CD4-positive, CD25-positive, alpha-beta regulatory T cell (primary cell): ENCODE data around the gene ACSL5. TPM values are rescaled to one million over a fixed set of nuclear protein-coding genes. Genes with fewer than 3 reads are reported as not detected.

Experiments
- ATAC-seq, 2 donors: fragments of 150-1000 bp; cut with Tn5 transposase; one replicate each; pipeline ENCODE4 v1.10.0; 2021; ENCODE audit warnings: low read depth in 2 of 2, moderate number of reproducible peaks in 2 of 2, moderate library complexity in 1 of 2
- DNase-seq, 3 donors: peaks; one replicate each; pipeline versions ENCODE4 v3.0.0 to v3.0.0-alpha.2; 2012 to 2022; ENCODE audit warnings: mixed read lengths in 1 of 3
- H3K27ac ChIP-seq: one replicate; pipeline ENCODE4 v1.7.0; 2013; ENCODE audit warnings: mild to moderate bottlenecking, low read length; ENCODE audit not compliant: insufficient read depth, poor library complexity, severe bottlenecking
- H3K27me3 ChIP-seq: one replicate; pipeline ENCODE4 v1.7.0; 2013; ENCODE audit warnings: low read length; ENCODE audit not compliant: control insufficient read depth, insufficient read depth
- H3K36me3 ChIP-seq: one replicate; pipeline ENCODE4 v1.7.0; 2013; ENCODE audit warnings: mild to moderate bottlenecking, low read length, moderate library complexity; ENCODE audit not compliant: control insufficient read depth, insufficient read depth
- H3K4me1 ChIP-seq: 2 replicates; pipeline ENCODE4 v1.7.0; 2013; ENCODE audit warnings: mild to moderate bottlenecking, low read length; ENCODE audit not compliant: insufficient read depth, control insufficient read depth, poor library complexity, severe bottlenecking
- H3K4me3 ChIP-seq: one replicate; pipeline ENCODE4 v1.7.0; 2013; ENCODE audit warnings: low read depth, mild to moderate bottlenecking, low read length, moderate library complexity
- H3K9me3 ChIP-seq, 2 experiments: 1 replicate in 1 of 2; 2 replicates in 1 of 2; pipeline ENCODE4 v1.7.0; 2013; ENCODE audit warnings: low read length in 2 of 2, mild to moderate bottlenecking in 1 of 2, moderate library complexity in 1 of 2; ENCODE audit not compliant: control insufficient read depth in 2 of 2
- H3K27ac Mint-ChIP-seq, 3 donors: one replicate each; pipeline ENCODE4 v1.8.0; 2020 to 2022; ENCODE audit warnings: mild to moderate bottlenecking in 3 of 3, mixed read lengths in 3 of 3, moderate library complexity in 2 of 3
- H3K27me3 Mint-ChIP-seq: one replicate; pipeline ENCODE4 v1.8.0; 2022; ENCODE audit warnings: mild to moderate bottlenecking, mixed read lengths
- H3K36me3 Mint-ChIP-seq: one replicate; pipeline ENCODE4 v1.8.0; 2020; ENCODE audit warnings: mixed read lengths
- H3K4me1 Mint-ChIP-seq, 4 donors: one replicate each; pipeline ENCODE4 v1.8.0; 2020 to 2022; ENCODE audit warnings: mixed read lengths in 4 of 4, mild to moderate bottlenecking in 1 of 4
- H3K4me3 Mint-ChIP-seq, 4 donors: one replicate each; pipeline ENCODE4 v1.8.0; 2020 to 2022; ENCODE audit warnings: mild to moderate bottlenecking in 4 of 4, mixed read lengths in 4 of 4, moderate library complexity in 3 of 4
- H3K9me3 Mint-ChIP-seq, 7 donors: one replicate each; pipeline ENCODE4 v1.8.0; 2020 to 2022; ENCODE audit warnings: mixed read lengths in 7 of 7, mild to moderate bottlenecking in 3 of 7, moderate library complexity in 2 of 7
- polyA plus RNA-seq, 4 donors: library from polyadenylated mRNA; unstranded; fragments of 300-500 nt; fragmentation: Illumina TruSeq; gene quantifications; one replicate each; pipeline ENCODE4 v1.2.3, GENCODE V29; 2021
- total RNA-seq: library from RNA; stranded (reverse); gene quantifications from one replicate; pipeline ENCODE4 v1.2.3, GENCODE V29; 2022

Gene ACSL5
- total and polyA plus RNA-seq, 5 donors from 2014 or later = 63.7 to 94.4 (median 77.4) TPM

DNA sequence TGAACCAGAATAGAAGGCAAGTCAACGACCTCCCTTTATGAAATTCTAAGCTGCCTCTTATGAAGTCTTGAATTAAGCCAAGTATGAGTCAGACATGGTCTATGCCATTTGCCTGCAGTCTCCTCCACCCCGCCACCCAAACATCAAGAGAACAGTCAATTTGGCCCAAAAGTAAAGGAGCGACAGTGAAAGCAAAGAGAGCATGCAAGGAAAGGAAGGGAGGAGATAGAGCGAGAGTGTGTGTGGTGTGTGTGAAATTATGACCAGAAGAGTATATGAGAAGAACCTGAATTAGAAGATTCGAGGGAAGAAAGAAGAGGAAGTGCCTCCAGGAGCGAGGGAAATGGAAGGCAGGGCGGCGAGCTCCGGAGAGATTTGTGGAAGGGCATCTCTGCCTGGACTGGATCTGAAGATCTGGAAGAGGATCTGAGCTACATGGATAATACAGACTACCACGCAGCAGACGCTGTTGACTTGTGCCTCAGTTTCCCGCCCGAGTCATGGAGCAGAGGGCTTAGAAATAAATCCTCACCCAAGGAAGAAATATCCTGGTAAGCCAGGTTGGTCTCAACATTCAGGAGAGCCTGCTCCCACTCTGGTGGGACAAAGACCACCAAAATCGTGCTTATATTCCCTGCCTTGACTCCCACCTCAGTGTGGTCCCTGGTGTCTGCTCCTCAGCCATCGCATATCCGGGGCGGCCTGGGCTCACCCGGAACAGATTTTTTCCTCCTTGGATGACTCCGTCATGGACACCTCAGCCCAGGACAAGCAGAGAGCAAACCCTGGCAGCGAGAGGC lies 72.3 kb downstream of the ACSL5 start:
- peaks cover 26 to 79% (median 58%) of the 10 kb centered on the region in 4 donors for H3K4me1 Mint-ChIP-seq
- no peaks in the 10 kb centered on the region for H3K27me3 ChIP-seq
- H3K36me3 ChIP-seq = peaks cover 25% of the 10 kb centered on the region
- H3K27ac ChIP-seq = peak overlapping the region; percentile 89
- H3K4me1 ChIP-seq = peaks cover 32% of the 10 kb centered on the region
- no peaks in the 10 kb centered on the region for H3K27me3 Mint-ChIP-seq
- ATAC-seq (peak; percentile 58 to 60), DNase-seq (peak in 1 of 3 donors; percentile 29)
- no peaks in the 10 kb centered on the region for H3K9me3 ChIP-seq
- H3K4me3 ChIP-seq = peak overlapping the region; percentile 99
- H3K27ac Mint-ChIP-seq = peak overlapping the region; percentile 94 to 100 (median 96)
- peaks cover 0 to 3% (median 0%) of the 10 kb centered on the region in 7 donors for H3K9me3 Mint-ChIP-seq
- H3K36me3 Mint-ChIP-seq = peaks cover 24% of the 10 kb centered on the region
- H3K4me3 Mint-ChIP-seq = peak overlapping the region; percentile 91 to 95 (median 94)

DNA sequence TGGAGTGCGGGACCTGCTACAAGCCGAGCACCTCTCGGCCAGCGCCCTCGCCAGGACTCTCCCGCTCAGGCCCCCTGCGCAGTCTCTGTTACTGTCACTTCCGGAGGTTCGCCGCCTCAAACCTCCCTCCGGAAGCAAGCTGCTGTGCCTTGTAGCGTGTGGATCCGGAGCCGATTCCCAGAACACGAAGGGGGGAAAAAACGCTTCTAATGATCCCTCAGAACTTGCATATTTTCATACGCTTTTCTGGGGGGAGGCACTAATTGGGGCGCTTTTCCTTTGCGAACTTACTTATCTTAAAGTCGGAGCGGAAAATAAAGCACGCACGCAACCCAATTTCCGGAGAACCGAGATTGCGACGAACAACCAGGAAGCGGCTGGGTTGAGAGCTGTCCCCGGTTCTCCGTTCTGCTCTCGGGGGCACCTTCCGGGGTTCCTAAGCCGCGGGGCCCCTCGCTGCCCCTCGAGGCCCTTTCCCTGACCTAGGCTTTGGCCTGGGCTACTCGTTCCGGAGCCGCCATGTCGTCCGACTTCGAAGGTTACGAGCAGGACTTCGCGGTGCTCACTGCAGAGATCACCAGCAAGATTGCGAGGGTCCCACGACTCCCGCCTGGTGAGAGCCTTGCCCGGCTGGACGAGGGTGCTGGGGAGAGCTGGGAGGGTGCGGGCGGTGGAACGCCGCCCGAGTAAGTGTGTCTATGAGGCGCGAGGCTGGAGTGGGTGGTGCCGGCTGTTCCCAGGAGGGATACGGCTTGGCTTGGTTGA lies 73.1 kb downstream of the ACSL5 start, which contains the start of the genes VTI1A and ZDHHC6:
Gene VTI1A (plus strand): TSS at position 361 of the 765 bp plus-strand sequence. CDS start 159 bp downstream, at position 520.
Gene ZDHHC6 (minus strand): TSS at position 60 of the 765 bp plus-strand sequence. CDS start 1,478 bp downstream, outside the sequence.
- Histone ChIP-seq H3K4me3 (peak within 1 kb of the TSS; percentile 99), H3K27me3 (no peaks in the 10 kb centered on the region), H3K36me3 (peaks cover 22% of the 10 kb centered on the region), H3K9me3 (no peaks in the 10 kb centered on the region), H3K27ac (peak within 1 kb of the TSS; percentile 89), H3K4me1 (peaks cover 32% of the 10 kb centered on the region)
- peaks cover 0 to 3% (median 0%) of the 10 kb centered on the region in 7 donors for H3K9me3 Mint-ChIP-seq
- H3K27ac Mint-ChIP-seq = peak within 1 kb of the TSS; percentile 94 to 100 (median 96)
- H3K4me1 Mint-ChIP-seq = peaks cover 29 to 75% (median 56%) of the 10 kb centered on the region in 4 donors
- peaks cover 20% of the 10 kb centered on the region for H3K36me3 Mint-ChIP-seq
- no peaks in the 10 kb centered on the region for H3K27me3 Mint-ChIP-seq
- ATAC-seq = peak; percentile 91
- peak; percentile 77 to 92 (median 88) for DNase-seq
- H3K4me3 Mint-ChIP-seq = peak within 1 kb of the TSS; percentile 91 to 95 (median 94)

DNA sequence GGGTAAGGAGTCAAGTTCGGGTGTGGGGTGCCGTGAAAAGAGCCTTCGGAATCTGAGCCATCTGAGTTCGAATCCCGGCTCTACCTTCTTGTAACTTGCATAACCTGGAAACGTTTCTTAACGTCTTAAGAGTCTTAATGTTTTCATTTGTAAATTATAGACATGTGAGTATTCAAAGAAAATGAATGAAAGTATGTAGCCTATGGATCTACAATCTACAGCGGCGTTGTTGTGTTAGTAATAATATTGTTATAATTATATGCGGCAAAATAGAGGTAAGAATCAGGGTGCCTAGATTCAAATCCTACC lies 73.7 kb downstream of the ACSL5 start:
- no peak for DNase-seq
- peak overlapping the region; percentile 91 to 95 (median 94) for H3K4me3 Mint-ChIP-seq
- H3K4me1 Mint-ChIP-seq = peaks cover 29 to 72% (median 52%) of the 10 kb centered on the region in 4 donors

DNA sequence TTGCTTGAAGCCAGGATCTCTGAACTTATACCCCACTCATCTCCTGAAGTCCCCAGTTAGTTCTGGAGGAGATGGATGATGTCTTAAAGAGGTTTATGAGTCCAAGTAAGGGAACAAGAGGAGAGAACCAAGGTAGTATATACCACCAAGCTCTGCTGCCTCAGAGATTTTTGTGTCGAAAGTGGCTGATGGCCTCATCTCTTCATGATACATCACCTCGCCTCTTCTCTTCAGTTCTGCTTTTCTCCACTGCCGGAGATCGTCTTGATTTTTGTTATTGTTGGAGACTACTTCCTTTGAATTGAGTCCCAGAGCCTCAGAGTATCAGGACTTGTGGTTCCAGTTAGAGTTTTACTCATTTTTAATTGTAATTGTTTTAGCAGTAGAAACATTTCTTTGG lies 75.0 kb downstream of the ACSL5 start:
- peaks cover 16% of the 10 kb centered on the region for H3K36me3 Mint-ChIP-seq
- ATAC-seq (no peak), DNase-seq (no peak)
- Histone ChIP-seq H3K4me3 (peak overlapping the region; percentile 99), H3K27ac (no peak overlapping the region), H3K4me1 (peaks cover 32% of the 10 kb centered on the region), H3K27me3 (no peaks in the 10 kb centered on the region), H3K36me3 (peaks cover 7% of the 10 kb centered on the region), H3K9me3 (no peaks in the 10 kb centered on the region)
- peak overlapping the region in 1 of 3 donors; percentile 96 for H3K27ac Mint-ChIP-seq
- H3K9me3 Mint-ChIP-seq = peaks cover 0 to 3% (median 0%) of the 10 kb centered on the region in 7 donors
- peak overlapping the region; percentile 91 to 95 (median 94) for H3K4me3 Mint-ChIP-seq
- H3K4me1 Mint-ChIP-seq = peaks cover 34 to 71% (median 52%) of the 10 kb centered on the region in 4 donors
- H3K27me3 Mint-ChIP-seq = no peaks in the 10 kb centered on the region

More for the DNA sequence above, 73.7 kb downstream of the ACSL5 start:
- H3K4me1 ChIP-seq = peaks cover 32% of the 10 kb centered on the region
- H3K27me3 ChIP-seq = no peaks in the 10 kb centered on the region
- ATAC-seq = no peak
- H3K27ac ChIP-seq = peak overlapping the region; percentile 89
- no peaks in the 10 kb centered on the region for H3K27me3 Mint-ChIP-seq
- H3K36me3 ChIP-seq = peaks cover 16% of the 10 kb centered on the region
- peak overlapping the region; percentile 94 to 100 (median 96) for H3K27ac Mint-ChIP-seq
- peak overlapping the region; percentile 99 for H3K4me3 ChIP-seq
- H3K9me3 Mint-ChIP-seq = peaks cover 0 to 3% (median 0%) of the 10 kb centered on the region in 7 donors
- H3K9me3 ChIP-seq = no peaks in the 10 kb centered on the region
- H3K36me3 Mint-ChIP-seq = peaks cover 18% of the 10 kb centered on the region

DNA sequence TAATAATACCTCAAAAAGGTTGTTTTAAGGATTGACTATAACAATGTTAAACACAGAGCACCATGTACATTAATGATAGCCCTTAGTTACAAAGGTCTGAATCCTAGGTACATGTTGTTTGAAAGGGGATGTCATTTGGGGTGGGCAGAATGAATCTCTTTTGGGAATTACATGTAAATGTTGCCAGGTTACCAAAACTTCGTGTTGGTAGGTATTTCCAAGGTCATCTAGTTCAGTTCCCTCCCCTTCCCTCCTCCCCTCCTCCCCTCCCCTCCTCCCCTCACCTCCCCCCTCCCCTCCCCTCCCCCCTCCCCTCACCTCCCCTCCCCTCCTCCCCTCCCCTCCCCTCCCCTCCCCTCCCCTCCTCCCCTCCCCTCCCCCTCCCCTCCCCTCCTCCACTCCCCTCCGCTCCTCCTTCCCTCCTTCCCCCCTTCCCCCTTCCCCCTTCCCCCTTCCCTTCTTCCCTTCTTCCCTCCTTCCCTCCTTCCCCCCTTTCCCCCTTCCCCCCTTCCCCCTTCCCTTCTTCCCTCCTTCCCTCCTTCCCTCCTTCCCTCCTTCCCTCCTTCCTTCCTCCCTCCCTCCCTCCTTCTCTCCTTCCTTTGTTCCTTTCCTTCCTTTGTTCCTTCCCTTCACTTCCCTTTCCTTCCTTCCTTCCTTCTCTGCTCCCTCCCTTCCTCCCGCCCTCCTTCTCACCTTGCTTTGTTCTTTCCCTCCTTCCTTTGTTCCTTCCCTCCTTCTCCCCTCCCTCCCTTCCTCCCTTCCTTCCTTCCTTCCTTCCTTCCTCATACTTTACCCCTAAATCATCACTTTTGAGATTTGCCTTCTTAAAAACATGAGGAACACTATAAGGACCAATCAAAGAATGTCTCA lies 81.2 kb downstream of the ACSL5 start:
- no peak for DNase-seq
- no peaks in the 10 kb centered on the region for H3K27me3 Mint-ChIP-seq
- H3K27ac Mint-ChIP-seq = no peak overlapping the region
- H3K9me3 Mint-ChIP-seq = no peaks in the 10 kb centered on the region
- peaks cover 26 to 37% (median 28%) of the 10 kb centered on the region in 4 donors for H3K4me1 Mint-ChIP-seq
- H3K27me3 ChIP-seq = no peaks in the 10 kb centered on the region
- H3K4me3 Mint-ChIP-seq = no peak overlapping the region
- ATAC-seq = no peak
- H3K27ac ChIP-seq = no peak overlapping the region
- no peak overlapping the region for H3K4me3 ChIP-seq
- H3K4me1 ChIP-seq = no peaks in the 10 kb centered on the region
- peaks cover 2% of the 10 kb centered on the region for H3K36me3 ChIP-seq
- no peaks in the 10 kb centered on the region for H3K9me3 ChIP-seq
- peaks cover 4% of the 10 kb centered on the region for H3K36me3 Mint-ChIP-seq

DNA sequence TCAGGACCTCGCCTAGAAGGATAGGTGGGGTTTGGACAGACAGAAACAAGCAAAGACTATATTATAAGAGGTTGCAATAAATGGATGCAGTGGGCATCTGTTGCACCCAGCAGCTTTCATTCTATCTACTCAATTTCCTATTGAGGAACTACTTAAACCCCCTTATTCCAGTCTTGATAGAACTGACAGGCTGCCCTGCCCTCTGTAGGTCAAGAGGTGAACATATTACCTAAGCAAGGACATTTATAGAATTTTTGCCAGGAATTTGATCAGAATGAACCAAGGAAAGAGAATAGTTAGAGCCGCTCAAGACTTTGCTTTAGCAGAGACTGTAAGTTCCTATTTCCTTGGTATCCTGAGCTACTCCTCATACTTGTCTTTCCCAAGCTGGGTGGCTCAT lies 82.6 kb downstream of the ACSL5 start:
- Mint-ChIP-seq H3K36me3 (peaks cover 6% of the 10 kb centered on the region), H3K27ac (no peak overlapping the region), H3K9me3 (no peaks in the 10 kb centered on the region), H3K4me1 (peaks cover 13 to 30% (median 19%) of the 10 kb centered on the region in 4 donors), H3K27me3 (no peaks in the 10 kb centered on the region), H3K4me3 (no peak overlapping the region)
- Histone ChIP-seq H3K4me3 (no peak overlapping the region), H3K27ac (no peak overlapping the region), H3K4me1 (no peaks in the 10 kb centered on the region), H3K27me3 (no peaks in the 10 kb centered on the region), H3K9me3 (no peaks in the 10 kb centered on the region), H3K36me3 (peaks cover 9% of the 10 kb centered on the region)
- no peak for DNase-seq
- no peak for ATAC-seq

DNA sequence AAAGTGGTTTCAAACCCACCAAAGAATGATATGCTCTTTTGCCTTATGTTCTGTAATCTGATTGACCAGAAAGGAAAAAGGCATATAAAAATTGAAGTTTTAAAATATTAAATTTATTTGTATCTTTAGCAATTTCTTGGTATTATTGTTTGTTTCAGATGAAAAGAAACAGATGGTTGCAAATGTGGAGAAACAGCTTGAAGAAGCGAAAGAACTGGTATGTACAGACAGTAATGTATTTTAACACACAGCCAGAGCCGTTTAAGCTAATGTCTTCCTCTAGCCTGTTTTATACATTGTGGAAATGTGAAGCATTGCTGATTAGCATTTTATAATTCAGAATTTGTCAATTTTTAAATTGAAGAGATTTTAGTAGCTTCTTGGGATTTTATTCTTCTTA lies 86.5 kb downstream of the ACSL5 start:
- Mint-ChIP-seq H3K4me3 (no peak overlapping the region), H3K4me1 (peaks cover 5 to 16% (median 7%) of the 10 kb centered on the region in 4 donors), H3K36me3 (peaks cover 25% of the 10 kb centered on the region), H3K27me3 (no peaks in the 10 kb centered on the region), H3K9me3 (no peaks in the 10 kb centered on the region), H3K27ac (no peak overlapping the region)
- ATAC-seq (no peak), DNase-seq (no peak)
- H3K27ac ChIP-seq = no peak overlapping the region
- H3K4me3 ChIP-seq = no peak overlapping the region
- H3K36me3 ChIP-seq = peaks cover 25% of the 10 kb centered on the region
- H3K4me1 ChIP-seq = no peaks in the 10 kb centered on the region
- no peaks in the 10 kb centered on the region for H3K9me3 ChIP-seq
- no peaks in the 10 kb centered on the region for H3K27me3 ChIP-seq
